ENCODE measurements around the gene PARD3B.
"Not testable (repeated sequence)": the region's sequence is repeated elsewhere in the genome, so short reads cannot be mapped to it uniquely, and the experiment has no call there.

PARD3B gene

DNA sequence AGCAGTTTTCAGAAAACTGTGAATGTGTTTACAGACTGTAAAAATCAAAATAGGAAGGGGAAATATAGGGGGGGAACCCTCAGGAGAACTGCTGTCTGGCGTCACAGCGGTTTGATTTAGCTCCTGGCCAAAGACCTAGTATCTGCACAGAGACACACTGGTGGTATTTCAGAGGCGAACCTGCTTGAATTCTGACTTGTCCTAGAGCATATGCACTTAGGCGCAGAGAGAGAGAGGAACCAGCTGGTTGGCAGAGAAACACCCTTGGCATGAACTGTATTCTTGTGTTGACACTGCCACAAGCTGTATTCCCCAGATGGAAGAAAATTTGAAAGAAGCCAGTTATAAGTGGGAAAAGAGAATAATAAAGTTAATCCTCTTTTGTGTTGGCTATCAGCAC is 630.6 kb downstream of the PARD3B start:
- no peak for DNase-seq (ENCODE audit: low read depth in 2 of 3, low spot score in 2 of 3)

DNA sequence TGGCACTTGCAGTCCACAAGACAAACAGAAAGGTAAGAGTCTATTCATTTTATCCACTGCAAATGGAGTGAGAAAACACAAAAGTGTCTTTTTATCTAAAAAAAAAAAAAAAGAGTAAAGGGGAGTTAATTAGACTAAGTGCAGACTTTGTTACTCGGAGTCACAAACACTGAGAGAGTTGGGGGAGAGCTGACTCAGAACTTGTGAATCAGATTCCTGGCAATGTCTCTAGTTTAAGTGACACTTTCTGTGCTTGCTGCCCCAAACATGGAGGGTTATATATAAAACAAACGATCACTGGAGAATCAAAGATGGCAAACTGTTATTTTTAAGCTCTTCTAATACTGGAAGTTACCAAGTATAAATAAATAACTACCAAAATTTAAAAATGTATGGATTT is 631.3 kb downstream of the PARD3B start:
- no peak for DNase-seq (ENCODE audit: low read depth in 2 of 3, low spot score in 2 of 3)

DNA sequence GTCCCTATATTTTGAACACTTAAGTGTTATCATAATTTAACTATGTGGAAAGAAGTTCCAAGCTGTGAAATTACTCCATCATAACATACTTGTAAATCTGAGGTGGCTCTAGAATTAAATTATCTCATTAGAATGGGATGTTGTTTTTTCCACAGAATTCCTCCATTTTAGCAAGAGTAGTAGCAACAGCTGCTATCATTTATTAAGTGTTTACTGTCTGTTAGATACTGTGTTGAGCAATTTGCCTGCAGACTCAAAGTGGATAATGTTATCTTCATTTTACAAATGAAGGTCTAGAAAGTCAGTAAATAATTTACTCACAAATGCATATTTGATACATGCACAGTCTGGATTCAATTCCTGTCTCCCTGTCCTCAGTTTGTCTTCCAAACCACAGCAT is 632.3 kb downstream of the PARD3B start:
- DNase-seq (ENCODE audit: low read depth in 2 of 3, low spot score in 2 of 3) = no peak

DNA sequence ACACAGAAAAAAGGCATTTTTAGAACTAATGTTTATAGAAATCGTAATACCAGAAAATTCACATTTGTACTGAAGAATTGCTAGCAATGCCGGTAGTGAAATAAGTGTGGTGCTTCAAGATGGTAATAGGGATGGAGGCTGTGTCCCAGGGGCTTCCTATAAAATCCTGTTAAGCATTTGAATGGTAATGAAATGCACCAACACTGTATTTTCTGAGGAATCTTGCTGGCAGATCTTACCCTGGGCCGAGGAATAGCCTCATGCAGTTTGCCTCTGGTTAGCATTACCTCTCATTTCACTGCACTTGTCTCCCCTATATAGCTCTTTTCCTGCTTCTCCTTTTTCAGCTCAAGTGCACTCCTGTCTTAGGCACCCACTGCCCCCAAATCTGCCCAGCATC is 635.5 kb downstream of the PARD3B start:
- no peak for DNase-seq (ENCODE audit: low read depth in 2 of 3, low spot score in 2 of 3)

DNA sequence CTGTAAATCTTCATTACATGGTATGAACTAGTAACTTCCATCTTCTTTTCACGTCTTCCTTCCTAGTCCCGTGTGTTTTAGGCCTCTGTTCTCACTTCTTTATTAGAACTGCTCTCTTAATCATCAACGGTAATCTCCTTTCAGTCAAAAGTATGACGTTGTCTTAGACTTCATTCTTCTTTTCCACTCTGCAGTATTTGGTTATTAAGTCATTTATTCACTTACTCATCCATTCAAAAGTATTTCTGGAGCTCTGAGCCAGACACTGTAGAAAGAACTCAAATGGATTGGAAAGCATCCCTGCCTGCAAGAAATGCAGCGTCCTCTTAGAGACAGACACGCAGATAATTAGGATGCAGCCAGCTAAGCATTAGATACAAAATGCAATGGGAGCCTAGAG is 642.5 kb downstream of the PARD3B start:
- no peak for DNase-seq (ENCODE audit: low read depth in 2 of 3, low spot score in 2 of 3)

DNA sequence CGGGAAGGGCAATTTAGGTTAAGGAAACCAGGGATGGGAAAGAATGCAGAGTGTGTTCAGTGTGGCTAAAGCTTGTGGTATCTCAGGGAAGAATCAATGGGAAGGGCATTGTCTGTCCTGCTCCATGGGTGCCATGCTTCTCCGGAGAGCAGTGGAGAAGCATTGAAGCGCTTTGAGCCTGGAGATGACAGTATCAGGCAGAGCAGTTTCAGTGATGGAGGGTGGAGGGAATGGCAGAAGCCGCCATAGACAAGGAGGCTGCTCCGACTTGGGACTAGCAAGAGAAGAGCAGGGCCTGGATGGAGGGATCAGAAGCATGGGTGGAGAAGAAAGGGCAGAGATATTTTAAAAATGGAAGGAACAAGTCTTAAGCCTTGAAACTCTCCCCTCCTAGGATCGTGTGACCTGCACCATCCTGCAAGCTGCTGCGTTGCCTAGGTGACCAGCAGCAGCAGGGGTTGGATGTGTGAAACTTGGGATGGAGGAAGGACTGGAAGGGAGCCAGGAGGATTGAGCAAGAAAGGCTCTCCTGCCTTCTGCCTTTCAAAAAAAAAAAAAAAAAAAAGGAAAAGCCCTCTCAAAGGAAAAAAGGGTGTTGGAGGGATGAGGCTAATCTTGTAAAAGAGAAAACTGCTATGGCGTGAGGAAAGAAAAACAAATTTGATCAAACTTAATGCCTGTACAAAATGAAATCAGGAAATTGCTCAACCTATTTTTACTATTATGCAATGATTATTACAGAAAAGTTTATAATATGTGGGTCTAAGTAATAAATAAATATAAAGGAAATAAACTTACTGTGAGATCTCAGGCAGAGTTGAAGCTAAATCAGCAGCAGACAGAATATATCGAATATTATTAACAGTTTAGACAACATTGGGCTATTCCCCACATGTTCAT is 643.2 kb downstream of the PARD3B start:
- DNase-seq (ENCODE audit: low read depth in 2 of 3, low spot score in 2 of 3) = no peak

DNA sequence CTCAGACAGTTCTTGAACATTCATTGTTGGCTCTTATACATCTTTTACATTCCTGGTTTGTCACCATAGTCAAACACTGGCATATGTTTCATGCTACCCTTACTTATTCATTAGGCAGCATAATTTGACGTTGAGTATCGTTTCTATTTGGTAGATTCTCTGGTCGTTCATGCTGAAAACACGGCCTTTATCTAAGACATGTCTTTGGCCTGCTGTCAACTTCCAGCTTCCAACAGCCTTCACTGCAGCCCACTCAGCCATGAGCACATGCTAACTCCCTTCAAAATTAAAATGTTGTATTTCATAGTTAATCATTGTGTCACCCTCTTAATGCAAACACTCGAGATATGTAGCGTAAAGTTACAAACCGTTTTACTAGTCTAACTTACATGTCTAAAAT is 644.0 kb downstream of the PARD3B start:
- DNase-seq (ENCODE audit: low read depth in 2 of 3, low spot score in 2 of 3) = no peak

DNA sequence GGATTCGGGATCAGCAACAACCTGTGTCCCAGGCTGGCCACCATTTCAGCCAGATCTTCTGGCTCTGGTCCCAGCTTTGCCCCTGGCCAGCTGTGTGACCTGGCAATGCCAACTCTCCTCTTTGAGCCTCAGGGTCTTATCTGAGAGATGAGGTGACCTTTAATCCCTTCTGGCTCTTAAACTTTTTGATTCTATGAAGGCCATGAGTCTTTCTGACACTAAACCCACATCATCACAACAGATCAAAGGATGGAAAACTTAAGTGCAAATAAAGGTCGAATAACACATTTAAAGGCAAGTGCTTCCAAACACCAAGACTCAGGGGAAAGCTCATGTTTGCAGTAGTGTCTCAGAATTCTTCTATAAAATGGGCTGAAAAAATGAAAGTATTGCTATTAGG is 645.3 kb downstream of the PARD3B start:
- no peak for DNase-seq (ENCODE audit: low read depth in 2 of 3, low spot score in 2 of 3)

DNA sequence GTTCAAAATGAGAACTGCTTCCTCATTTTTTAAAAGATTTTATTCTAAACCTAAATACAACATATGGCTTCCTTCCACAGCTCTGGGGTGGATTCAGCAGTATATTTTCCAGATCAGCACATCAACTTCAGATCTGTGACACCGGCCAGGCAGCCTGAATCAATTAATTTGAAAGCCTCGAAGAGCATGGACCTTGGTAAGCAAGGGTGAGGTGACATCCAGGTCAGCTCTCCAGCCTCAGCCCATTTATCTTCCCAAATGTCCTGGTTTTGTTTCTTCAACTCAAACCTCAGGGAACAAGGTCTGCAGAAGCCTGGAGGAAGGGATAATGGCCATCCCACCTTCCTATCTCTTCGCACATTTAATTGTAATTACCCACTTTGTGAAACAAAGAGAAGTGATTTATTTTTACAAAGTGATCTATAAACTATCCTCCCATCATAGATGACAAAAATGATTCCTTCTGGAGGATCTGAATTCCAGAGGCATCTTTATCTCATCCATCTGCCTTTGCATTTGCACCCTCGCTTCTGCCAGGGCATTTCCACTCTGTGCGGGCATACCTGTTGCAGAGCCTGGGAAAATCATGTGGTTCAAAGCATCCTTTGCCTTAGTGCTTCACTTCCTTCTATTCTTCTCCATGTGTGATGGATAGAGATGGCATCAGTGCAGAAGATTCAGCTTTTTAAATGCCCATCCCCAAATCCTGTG is 648.0 kb downstream of the PARD3B start:
- no peak for DNase-seq (ENCODE audit: low read depth in 2 of 3, low spot score in 2 of 3)

DNA sequence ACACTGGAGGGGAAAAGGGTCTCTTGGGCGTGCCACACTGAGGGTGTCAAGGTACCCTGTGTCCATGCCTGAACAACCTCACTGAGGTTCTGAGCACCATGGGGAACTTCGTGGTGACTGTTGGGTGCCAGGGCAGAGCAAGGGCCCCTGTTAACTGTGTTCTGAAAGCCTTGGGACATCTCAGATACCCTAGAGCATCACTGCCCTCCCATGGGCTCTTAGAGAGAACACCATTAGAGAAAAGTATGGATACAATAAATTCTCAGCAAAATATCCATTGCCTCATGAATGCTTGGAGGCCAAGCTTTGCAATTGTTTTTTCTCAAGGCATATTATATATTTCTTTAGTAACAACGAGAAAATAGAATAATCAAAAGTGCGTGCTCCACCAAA is 648.6 kb downstream of the PARD3B start:
- no peak for DNase-seq (ENCODE audit: low read depth in 2 of 3, low spot score in 2 of 3)

DNA sequence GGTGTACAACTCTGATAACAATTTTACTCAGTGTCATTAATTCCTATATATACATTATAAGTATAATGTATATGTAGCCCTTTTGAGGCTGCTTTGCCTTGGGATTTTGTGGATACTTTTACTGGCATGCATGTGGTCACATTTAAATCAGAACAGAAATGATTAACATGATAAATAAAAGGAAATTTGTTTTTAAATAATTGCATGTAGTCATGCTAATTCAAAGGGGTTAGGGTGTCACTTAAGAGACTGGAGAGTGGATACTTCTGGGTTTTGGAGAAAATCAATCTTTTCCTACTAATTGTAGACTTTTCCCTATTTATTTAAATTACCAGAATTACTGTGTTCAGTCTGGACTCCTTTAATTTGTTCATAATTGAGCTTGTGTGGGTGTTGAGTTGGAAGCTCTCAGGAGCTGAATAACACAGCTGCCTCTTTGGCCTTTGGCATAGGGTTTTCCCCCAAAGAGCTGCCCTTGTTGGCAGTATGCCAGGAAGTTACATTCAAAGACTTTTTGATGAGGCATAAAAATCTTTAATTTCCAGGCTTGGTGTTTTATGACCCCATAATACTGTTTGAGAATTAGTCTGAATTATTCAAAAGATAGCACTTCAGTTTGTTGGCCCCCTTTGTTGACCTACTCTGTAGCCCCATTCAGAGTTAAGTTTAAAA is 652.3 kb downstream of the PARD3B start:
- no peak for DNase-seq (ENCODE audit: low read depth in 2 of 3, low spot score in 2 of 3)

DNA sequence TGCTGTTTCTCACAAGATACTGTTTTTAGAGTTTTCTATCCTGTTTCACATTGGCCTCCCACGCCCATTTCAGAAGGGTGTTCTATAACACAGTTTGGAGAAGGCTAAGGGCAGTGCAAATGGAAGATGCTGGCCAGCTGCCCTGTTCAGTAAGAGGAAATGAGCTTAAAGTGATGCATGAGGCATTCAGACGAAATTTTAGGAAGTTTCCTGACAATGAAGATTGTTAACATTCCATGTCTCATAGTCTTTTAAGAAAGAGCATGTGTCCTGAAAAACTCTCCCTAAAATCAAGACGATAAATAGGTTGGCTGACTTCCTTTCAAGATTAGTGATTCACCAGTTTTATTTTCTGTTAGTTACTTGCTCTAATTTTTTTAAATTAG is 652.9 kb downstream of the PARD3B start:
- no peak for DNase-seq (ENCODE audit: low read depth in 2 of 3, low spot score in 2 of 3)

DNA sequence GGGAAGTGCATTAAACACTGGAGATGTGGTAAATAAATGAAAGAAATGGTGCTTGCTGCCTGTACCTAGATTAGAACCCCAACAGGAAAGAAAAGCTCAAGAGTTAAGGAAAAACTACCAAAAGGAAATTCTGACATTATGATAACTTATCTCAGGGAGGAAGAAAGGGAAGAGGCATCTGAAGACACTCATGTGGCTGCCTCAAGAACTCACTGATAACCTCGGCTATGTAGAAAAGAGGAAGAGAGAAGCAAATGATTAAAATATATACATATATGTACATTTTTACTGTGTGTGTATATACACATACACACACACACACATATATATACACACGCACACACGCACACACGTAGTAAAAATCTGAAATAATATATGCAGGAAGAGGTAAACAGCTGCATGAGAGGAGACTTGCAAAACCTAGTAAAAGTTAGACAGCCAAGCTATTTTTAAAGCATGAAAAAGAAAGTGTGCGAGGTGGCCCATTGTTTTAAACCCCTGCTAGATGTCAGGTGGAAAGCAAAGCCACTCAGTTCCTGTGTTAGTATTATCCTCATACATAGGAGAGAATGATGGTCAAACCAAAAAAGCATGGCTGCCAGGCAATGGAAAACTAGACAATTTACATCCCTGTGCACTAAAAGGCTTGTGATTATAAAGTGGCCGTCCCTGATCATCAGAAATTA is 654.0 kb downstream of the PARD3B start:
- no peak for DNase-seq (ENCODE audit: low read depth in 2 of 3, low spot score in 2 of 3)

DNA sequence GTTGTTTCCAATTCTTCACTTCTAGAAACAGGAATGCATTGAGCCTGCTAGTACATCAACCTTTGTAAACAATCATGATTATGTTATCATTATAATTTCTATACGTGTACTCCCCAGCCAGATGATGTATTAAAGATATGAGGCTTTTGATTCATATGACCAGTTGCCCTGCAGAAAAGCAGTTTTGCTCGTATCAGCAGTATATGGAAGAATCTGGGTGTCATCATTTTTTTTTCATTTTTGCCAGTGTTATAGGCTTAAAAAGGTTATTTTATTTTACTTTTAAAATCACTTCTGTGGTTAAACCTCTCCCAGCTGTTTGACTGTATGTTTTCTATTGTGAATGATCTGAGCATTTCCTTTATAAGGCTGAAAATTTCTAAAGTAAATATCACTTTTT is 665.2 kb downstream of the PARD3B start:
- DNase-seq (ENCODE audit: low read depth in 2 of 3, low spot score in 2 of 3) = no peak

DNA sequence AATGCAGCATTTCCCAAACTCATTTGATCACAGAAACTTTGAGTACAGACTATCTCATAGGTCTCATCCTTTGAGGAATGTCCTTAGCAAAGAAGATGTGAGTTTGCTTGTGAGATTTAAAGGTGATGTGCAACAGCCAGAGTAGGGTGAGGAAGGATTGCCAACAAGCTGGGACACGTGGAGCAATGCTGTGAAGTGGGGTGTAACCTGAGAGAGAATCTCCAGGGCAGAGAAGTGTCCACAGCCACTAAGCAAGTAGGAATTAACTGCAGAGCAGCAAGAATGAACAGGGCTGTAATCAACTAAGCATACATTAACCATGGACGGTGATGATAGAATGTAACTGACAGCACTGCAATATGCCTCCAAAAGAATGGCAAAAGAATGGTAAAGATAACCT is 667.1 kb downstream of the PARD3B start:
- no peak for DNase-seq (ENCODE audit: low read depth in 2 of 3, low spot score in 2 of 3)

DNA sequence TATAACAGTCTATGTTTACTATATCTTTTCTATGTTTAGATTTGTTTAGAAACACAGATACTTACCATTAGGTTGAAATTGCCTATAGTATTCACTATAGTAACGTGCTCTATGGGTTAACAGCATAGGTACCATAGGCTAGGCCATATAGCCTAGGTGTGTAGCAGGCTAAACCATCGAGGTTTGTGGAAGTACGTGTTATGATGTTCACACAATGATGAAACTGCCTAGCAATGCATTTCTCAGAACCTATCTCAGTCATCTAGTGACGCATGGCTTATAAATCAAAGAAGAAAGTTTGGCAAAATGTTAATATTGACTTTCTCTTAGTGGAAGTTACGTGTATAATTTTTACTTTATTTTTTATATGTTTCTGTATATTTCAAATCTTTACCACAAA is 670.8 kb downstream of the PARD3B start:
- no peak for DNase-seq (ENCODE audit: low read depth in 2 of 3, low spot score in 2 of 3)

DNA sequence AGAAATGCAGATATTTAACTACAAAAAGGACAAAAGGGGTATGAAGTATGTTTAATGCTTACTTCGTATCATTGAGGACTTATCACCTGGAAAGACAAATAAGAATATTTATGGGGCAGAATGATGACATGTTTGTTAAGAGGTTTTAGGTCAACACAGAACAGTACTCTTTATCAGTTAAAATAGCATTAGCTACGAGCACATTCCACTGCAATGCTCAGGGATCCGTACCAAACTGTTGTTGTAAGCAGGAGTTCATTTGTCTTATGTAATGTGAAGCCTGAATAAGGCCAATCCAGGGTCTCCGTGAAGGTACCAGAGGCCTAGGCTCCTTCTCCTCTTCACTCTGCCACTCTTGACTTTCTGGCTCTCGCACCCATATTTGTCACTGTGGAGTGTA is 671.3 kb downstream of the PARD3B start:
- DNase-seq (ENCODE audit: low read depth in 2 of 3, low spot score in 2 of 3) = no peak

DNA sequence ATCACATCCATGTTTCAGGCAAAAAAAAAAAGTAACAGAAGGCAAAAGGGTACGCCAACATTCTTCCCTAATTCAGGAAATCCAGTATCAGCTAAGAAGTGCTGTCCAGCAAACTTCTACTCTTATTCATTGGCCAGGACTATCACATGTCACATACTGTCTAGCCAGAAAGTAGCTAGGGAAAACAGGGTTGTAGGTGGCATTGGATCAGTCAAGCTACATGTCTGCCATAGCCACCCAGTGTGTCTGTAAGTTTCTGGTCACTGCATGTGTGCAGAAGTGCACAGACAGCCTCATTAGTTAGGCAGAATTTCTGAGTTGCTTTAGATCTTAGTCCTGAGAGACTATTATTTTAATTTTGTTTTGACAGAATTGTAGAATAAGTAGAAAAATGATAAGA is 671.7 kb downstream of the PARD3B start:
- DNase-seq (ENCODE audit: low read depth in 2 of 3, low spot score in 2 of 3) = no peak

DNA sequence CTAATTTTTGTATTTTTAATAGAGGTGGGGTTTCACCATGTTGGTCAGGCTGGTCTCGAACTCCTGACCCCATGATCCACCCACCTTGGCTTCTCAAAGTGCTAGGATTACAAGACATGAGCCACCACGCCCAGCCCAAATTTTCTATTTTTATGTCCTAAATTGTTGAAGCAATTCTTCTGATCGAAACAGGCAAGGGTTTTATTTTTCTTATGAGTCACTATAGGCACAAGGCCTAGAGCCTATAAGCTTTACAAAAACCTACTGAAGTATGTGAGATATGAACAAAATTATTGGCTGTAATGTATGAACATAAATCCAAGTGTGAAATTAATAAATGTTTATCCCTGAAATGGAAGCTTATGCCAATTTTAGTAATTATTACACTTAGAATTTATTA is 672.8 kb downstream of the PARD3B start:
- no peak for DNase-seq (ENCODE audit: low read depth in 2 of 3, low spot score in 2 of 3)

DNA sequence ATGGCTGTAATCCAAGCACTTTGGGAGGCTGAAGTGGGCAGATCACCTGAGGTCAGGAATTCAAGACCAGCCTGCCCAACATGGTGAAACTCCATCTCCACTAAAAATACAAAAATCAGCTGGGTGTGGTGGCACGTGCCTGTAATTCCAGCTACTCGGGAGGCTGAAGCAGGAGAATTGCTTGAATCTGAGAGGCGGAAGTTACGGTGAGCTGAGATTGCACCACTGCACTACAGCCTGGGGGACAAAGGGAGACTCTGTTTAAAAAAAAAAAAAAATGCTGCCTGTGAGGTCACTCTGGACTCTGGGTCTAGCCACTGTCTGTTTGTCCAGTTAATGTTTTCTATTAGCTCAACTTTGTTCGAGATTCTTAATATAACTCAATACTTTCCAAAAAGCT is 673.5 kb downstream of the PARD3B start:
- DNase-seq (ENCODE audit: low read depth in 2 of 3, low spot score in 2 of 3) = not testable (repeated sequence)

DNA sequence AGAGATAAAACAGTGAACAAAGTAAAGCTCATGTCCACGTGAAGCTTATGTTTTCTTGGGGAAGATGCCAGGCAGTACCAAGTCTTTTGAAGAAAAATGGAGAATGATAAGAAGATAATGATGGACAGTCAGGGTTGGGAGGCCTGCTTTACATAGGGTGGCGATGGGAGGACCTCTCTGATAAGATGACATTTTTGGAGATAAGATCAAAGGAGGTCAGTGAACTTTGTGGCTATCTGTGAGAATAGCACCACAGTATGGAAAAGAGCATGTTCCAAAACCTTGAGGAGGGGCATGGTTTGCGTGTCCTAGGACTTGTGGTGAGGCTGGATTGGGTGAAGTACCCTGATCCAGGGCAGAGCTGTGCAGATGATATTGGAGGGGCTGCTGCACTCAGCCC is 675.3 kb downstream of the PARD3B start:
- DNase-seq (ENCODE audit: low read depth in 2 of 3, low spot score in 2 of 3) = no peak

DNA sequence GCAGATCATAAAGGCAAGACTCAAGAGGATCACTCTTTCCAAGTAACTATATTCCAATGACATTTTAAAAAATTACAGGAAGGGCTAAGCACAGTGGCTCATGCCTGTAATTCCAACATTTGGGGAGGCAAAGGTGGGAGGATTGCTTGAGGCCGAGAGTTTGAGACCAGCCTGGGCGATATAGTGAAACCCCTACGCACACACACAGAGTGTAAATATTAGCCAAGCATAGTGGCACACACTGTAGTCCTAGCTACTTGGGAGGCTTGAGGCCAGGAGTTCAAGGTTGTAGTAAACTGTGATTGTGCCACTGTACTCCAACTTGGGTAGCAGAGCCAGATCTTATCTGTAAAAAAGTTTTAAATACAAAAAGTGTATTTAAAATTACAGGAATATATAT is 686.8 kb downstream of the PARD3B start:
- no peak for DNase-seq (ENCODE audit: low read depth in 2 of 3, low spot score in 2 of 3)
